Thyroid gland (tissue), 4 donors: Measurements from ENCODE around the gene QDPR.

Source experiments
- POLR2A ChIP-seq, 2 donors: fragments of 450-650 bp; IDR thresholded peaks; one replicate each; pipeline ENCODE4 v1.6.1; 2017; ENCODE audit warnings: antibody characterized with exemption in 2 of 2, mild to moderate bottlenecking in 2 of 2, moderate library complexity in 1 of 2
- TF ChIP-seq, protein P1 (sequence below), 6 experiments: fragments of 200-600 bp in 3 of 6; fragments of 450-650 bp in 3 of 6; sonication (generic) in 3 of 6; IDR thresholded peaks; one replicate each; pipeline ENCODE4 v1.5.1; 2016 to 2019; ENCODE audit warnings: antibody characterized with exemption in 6 of 6, mild to moderate bottlenecking in 2 of 6, inconsistent platforms in 1 of 6, moderate library complexity in 1 of 6

DNA sequence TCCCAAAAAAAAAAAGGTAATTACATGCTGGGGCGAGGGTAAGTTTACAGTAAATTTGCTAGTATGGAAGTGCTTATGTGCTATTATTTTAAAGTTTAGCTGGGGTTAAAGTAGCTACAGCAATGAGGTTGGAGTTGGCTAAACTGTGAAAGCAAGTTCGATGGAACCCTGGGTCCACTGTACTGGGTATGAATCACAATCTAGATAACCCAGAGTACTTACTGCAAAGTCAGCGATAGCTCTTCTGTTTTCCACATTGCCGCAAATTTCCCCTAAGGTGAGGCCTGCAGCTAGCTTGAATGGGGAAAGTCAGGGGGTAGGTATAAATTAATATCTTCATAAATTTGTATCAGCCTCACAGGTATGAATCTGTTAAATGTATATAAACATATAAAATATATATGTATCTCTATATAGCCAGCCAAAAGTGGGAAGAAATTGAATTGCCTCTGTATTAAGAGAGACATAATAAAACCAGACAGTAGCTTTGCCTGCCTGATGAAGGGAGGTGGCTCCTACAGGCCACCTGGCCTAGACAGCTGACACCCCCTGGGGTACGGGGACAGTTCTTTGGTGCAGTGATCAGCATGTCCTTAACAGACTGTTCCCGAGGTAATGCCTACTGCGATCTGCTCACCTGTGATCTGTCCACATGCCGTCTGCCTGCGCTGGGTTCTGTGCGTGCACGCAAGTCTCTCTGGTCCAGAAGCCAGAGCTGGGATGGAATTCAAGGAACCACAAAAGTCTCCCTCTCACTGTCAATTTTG is 33.7 kb upstream of the QDPR start:
- TF ChIP-seq, protein P1, sequence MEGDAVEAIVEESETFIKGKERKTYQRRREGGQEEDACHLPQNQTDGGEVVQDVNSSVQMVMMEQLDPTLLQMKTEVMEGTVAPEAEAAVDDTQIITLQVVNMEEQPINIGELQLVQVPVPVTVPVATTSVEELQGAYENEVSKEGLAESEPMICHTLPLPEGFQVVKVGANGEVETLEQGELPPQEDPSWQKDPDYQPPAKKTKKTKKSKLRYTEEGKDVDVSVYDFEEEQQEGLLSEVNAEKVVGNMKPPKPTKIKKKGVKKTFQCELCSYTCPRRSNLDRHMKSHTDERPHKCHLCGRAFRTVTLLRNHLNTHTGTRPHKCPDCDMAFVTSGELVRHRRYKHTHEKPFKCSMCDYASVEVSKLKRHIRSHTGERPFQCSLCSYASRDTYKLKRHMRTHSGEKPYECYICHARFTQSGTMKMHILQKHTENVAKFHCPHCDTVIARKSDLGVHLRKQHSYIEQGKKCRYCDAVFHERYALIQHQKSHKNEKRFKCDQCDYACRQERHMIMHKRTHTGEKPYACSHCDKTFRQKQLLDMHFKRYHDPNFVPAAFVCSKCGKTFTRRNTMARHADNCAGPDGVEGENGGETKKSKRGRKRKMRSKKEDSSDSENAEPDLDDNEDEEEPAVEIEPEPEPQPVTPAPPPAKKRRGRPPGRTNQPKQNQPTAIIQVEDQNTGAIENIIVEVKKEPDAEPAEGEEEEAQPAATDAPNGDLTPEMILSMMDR (IDR thresholded peaks at IDR 0.05): no peak
- TF ChIP-seq POLR2A (IDR thresholded peaks at IDR 0.05): no peak
